Measurements from ENCODE around the gene MINDY3.

Gene MINDY3

DNA sequence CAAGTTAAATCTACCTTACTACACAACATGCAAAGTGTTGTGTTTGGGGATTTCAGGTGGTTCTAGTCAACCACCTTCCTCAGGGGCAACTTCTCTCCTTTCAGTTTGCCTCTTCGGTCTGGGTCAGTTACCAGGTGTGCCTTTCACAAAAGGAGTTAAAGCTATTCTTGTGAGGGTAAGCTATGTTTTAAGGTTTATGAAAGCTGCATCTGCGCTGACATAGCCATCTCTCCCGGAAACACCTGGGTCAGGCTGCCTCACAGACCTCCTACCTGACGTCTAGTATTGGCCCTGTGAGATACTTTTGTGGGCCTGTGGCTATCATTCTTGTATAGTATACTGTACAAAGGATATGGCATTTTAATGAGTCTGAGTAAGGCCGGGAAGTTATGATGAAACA lies 72.9 kb downstream of the MINDY3 start:
- ATAC-seq: no peak

DNA sequence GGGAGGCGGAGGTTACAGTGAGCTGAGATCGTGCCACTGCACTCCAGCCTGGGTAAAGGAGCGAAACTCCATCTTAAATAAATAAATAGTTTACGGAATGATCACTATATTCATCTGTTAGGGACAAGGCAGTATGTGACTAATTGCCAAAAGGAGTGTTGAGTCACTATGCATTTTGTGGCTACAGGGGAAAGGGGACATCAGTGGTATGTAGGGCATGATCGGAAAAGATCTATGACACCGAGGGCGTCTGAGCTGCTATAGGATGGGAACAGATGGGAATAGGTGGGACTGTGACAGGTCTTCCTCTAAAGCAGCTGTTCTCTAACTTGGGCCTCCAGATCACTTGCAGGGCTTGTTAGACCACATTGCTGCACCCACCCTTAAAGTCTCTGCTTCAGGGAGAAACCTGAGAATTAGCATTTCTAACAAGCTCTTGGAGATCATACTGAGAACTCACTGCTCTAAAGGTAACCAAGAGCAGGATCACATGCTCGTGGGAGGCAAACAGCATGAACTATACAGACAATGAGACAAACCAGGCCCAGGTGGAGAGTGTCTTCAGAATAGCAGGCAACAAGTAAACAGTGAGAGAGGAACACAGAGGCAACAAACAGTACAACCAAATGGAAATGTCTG lies 75.5 kb downstream of the MINDY3 start:
- ATAC-seq: no peak
- TF ChIP-seq GLIS3 (CRISPR knock-in tag; IDR thresholded peaks at IDR 0.05) (no peak), OSR1 (CRISPR knock-in tag; IDR thresholded peaks at IDR 0.05) (no peak), ZNF565 (CRISPR knock-in tag; conservative IDR thresholded peaks at IDR 0.05; ENCODE audit: low read depth) (no peak), ZFP30 (CRISPR knock-in tag; IDR thresholded peaks at IDR 0.05) (no peak), ZFP3 (CRISPR knock-in tag; IDR thresholded peaks at IDR 0.05) (no peak), ZNF70 (CRISPR knock-in tag; IDR thresholded peaks at IDR 0.05) (no peak), POU6F1 (CRISPR knock-in tag; IDR thresholded peaks at IDR 0.05; ENCODE audit: borderline replicate concordance, low read depth) (no peak), TCF4 (CRISPR knock-in tag; IDR thresholded peaks at IDR 0.05; ENCODE audit: borderline replicate concordance) (no peak), TSHZ2 (CRISPR knock-in tag; IDR thresholded peaks at IDR 0.05) (no peak), CSDC2 (CRISPR knock-in tag; IDR thresholded peaks at IDR 0.05) (no peak), ARNTL (CRISPR knock-in tag; IDR thresholded peaks at IDR 0.05; ENCODE audit: borderline replicate concordance, low read depth) (no peak), ESRRG (CRISPR knock-in tag; IDR thresholded peaks at IDR 0.05) (no peak), SNAI2 (CRISPR knock-in tag; IDR thresholded peaks at IDR 0.05) (no peak), TOX (CRISPR knock-in tag; IDR thresholded peaks at IDR 0.05; ENCODE audit: borderline replicate concordance) (no peak), ISL1 (CRISPR knock-in tag; IDR thresholded peaks at IDR 0.05) (no peak), RARB (CRISPR knock-in tag; IDR thresholded peaks at IDR 0.05) (no peak), ZNF8 (CRISPR knock-in tag; IDR thresholded peaks at IDR 0.05) (no peak), PPARA (CRISPR knock-in tag; IDR thresholded peaks at IDR 0.05; ENCODE audit: borderline replicate concordance) (no peak)
- TF ChIP-seq, protein P1, sequence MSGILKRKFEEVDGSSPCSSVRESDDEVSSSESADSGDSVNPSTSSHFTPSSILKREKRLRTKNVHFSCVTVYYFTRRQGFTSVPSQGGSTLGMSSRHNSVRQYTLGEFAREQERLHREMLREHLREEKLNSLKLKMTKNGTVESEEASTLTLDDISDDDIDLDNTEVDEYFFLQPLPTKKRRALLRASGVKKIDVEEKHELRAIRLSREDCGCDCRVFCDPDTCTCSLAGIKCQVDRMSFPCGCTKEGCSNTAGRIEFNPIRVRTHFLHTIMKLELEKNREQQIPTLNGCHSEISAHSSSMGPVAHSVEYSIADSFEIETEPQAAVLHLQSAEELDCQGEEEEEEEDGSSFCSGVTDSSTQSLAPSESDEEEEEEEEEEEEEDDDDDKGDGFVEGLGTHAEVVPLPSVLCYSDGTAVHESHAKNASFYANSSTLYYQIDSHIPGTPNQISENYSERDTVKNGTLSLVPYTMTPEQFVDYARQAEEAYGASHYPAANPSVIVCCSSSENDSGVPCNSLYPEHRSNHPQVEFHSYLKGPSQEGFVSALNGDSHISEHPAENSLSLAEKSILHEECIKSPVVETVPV (CRISPR knock-in tag; IDR thresholded peaks at IDR 0.05): no peak
- TF ChIP-seq, protein P2, sequence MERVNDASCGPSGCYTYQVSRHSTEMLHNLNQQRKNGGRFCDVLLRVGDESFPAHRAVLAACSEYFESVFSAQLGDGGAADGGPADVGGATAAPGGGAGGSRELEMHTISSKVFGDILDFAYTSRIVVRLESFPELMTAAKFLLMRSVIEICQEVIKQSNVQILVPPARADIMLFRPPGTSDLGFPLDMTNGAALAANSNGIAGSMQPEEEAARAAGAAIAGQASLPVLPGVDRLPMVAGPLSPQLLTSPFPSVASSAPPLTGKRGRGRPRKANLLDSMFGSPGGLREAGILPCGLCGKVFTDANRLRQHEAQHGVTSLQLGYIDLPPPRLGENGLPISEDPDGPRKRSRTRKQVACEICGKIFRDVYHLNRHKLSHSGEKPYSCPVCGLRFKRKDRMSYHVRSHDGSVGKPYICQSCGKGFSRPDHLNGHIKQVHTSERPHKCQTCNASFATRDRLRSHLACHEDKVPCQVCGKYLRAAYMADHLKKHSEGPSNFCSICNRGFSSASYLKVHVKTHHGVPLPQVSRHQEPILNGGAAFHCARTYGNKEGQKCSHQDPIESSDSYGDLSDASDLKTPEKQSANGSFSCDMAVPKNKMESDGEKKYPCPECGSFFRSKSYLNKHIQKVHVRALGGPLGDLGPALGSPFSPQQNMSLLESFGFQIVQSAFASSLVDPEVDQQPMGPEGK (CRISPR knock-in tag; IDR thresholded peaks at IDR 0.05; ENCODE audit: borderline replicate concordance): no peak

More for the DNA sequence above, 72.9 kb downstream of the MINDY3 start:
- TF ChIP-seq TOX (CRISPR knock-in tag; IDR thresholded peaks at IDR 0.05; ENCODE audit: borderline replicate concordance) (no peak), TCF4 (CRISPR knock-in tag; IDR thresholded peaks at IDR 0.05; ENCODE audit: borderline replicate concordance) (no peak), ZFP3 (CRISPR knock-in tag; IDR thresholded peaks at IDR 0.05) (no peak), TSHZ2 (CRISPR knock-in tag; IDR thresholded peaks at IDR 0.05) (no peak)

Data from SK-N-SH treated with all-trans-retinoic acid at 6 μM for 48 hours (cell line).